Measurements from ENCODE around the gene NFKBIB. TPM values are rescaled to one million over a fixed set of nuclear protein-coding genes. Genes with fewer than 3 reads are reported as not detected.

The NFKBIB gene
- 122 TPM for polyA plus RNA-seq (2012; ENCODE audit: insufficient read length, low read depth)

- TF ChIP-seq REST (IDR thresholded peaks at IDR 0.05; ENCODE audit: insufficient read depth in 1 of 2, low read depth in 2 of 2, low read length in 2 of 2): no peak
- peak; percentile 60; the same call in 1 of the 2 replicates for TF ChIP-seq TAF1 (IDR thresholded peaks at IDR 0.05; ENCODE audit: borderline replicate concordance, insufficient read depth, low read length)
- peak; percentile 87 for TF ChIP-seq FOXP2 (optimal IDR thresholded peaks at IDR 0.05; ENCODE audit: borderline replicate concordance, extremely low read depth, extremely low read length, insufficient read depth)
- peak; percentile 70; the same call in 1 of the 2 replicates for TF ChIP-seq SIN3A (IDR thresholded peaks at IDR 0.05; ENCODE audit: borderline replicate concordance, insufficient read depth, low read length)
- peak; percentile 43; the same call in 1 of the 2 replicates for TF ChIP-seq POLR2AphosphoS5 (IDR thresholded peaks at IDR 0.05; ENCODE audit: low read depth, low read length)
Measured at GRCh38 chr19:38899447-38900201, at the start of gene NFKBIB, which contains the start of gene SIRT2. NFKBIB (plus strand) TSS chr19:38899969; CDS start chr19:38900033, 64 bp downstream. SIRT2 (minus strand) TSS chr19:38899618; CDS start chr19:38899521, 97 bp downstream.

GRCh38 chr19:38850436-38850975 lies 49.3 kb upstream of the NFKBIB start:
- TF ChIP-seq FOXP2 (optimal IDR thresholded peaks at IDR 0.05; ENCODE audit: borderline replicate concordance, extremely low read depth, extremely low read length, insufficient read depth): no peak
- no peak for TF ChIP-seq SIN3A (IDR thresholded peaks at IDR 0.05; ENCODE audit: borderline replicate concordance, insufficient read depth, low read length)
- no peak for TF ChIP-seq REST (IDR thresholded peaks at IDR 0.05; ENCODE audit: insufficient read depth in 1 of 2, low read depth in 2 of 2, low read length in 2 of 2)
- TF ChIP-seq POLR2AphosphoS5 (IDR thresholded peaks at IDR 0.05; ENCODE audit: low read depth, low read length): peak; percentile 79
- peak; percentile 60; the same call in 1 of the 2 replicates for TF ChIP-seq TAF1 (IDR thresholded peaks at IDR 0.05; ENCODE audit: borderline replicate concordance, insufficient read depth, low read length)

- no peak for TF ChIP-seq TAF1 (IDR thresholded peaks at IDR 0.05; ENCODE audit: borderline replicate concordance, insufficient read depth, low read length)
- no peak for TF ChIP-seq SIN3A (IDR thresholded peaks at IDR 0.05; ENCODE audit: borderline replicate concordance, insufficient read depth, low read length)
- no peak; the same call in 1 of the 2 replicates for TF ChIP-seq POLR2AphosphoS5 (IDR thresholded peaks at IDR 0.05; ENCODE audit: low read depth, low read length)
- no peak for TF ChIP-seq FOXP2 (optimal IDR thresholded peaks at IDR 0.05; ENCODE audit: borderline replicate concordance, extremely low read depth, extremely low read length, insufficient read depth)
Measured at GRCh38 chr19:38850976-38851621, 48.7 kb upstream of the NFKBIB start.

- TF ChIP-seq REST (IDR thresholded peaks at IDR 0.05; ENCODE audit: insufficient read depth in 1 of 2, low read depth in 2 of 2, low read length in 2 of 2) (peak in 1 of 2 experiments; percentile 55; a peak in 1 of 4 replicates), POLR2AphosphoS5 (IDR thresholded peaks at IDR 0.05; ENCODE audit: low read depth, low read length) (0 out of 2 replicates have a peak, but pooled peaks have one; percentile 10), FOXP2 (optimal IDR thresholded peaks at IDR 0.05; ENCODE audit: borderline replicate concordance, extremely low read depth, extremely low read length, insufficient read depth) (no peak), SIN3A (IDR thresholded peaks at IDR 0.05; ENCODE audit: borderline replicate concordance, insufficient read depth, low read length) (no peak)
Measured at GRCh38 chr19:38851622-38852230, 48.0 kb upstream of the NFKBIB start.
